Left hindlimb (tissue), 1 donor: Measurements from ENCODE around the gene APOBEC3H.

ENCODE experiments used
- DNase-seq: peaks from one replicate; pipeline ENCODE4 v3.0.0-alpha.2; 2018

The APOBEC3H gene

DNA sequence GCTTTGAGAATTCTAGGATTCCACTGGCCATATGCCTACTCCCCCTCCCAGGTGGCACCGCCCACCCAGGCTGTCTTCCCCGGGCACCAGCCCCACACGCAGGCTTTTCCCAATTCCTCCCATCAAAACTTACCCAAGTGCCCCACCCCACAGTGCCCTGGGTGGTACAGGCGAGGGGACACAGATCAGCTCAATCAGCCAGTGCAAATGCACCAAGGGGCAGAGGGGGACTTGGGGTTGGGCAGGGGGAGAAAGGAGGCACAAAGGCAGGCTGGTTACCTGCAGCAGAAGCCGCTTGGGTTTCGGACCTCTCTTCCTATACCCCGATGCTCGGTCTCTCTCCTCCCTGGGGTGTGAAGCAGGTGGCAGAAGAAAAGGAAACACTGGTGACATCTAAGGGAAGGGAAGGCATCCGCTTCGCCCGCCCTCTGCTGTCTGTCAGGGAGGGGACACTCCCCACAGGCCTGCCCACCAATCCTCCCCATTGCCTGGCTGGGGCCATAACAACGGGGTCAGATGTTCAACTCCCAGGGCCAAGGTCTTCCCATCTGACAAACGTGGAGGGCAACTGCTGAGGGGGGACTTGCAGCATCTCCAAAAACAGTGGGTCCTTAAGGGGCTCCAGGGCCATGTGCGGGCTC lies 41.4 kb downstream of the APOBEC3H start:
- DNase-seq, result no peak

DNA sequence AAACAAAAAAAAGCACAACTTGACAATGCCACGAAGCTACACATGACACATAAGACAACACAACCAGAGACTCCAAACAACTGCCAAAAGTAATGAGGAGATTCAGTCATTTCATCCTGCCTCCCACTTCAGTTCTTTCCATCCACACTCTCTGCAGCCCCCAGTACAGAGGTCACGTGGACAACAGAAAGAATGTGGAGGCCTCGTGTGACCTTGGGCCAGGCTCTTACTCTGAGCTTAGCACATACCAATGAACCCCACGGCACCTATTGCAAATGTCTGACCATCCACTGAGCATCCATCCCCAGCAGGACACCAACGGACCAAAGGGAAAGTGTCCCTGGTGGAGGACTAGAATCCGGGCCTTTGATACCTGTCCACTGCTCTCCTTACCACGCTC lies 42.9 kb downstream of the APOBEC3H start:
- DNase-seq, result no peak

DNA sequence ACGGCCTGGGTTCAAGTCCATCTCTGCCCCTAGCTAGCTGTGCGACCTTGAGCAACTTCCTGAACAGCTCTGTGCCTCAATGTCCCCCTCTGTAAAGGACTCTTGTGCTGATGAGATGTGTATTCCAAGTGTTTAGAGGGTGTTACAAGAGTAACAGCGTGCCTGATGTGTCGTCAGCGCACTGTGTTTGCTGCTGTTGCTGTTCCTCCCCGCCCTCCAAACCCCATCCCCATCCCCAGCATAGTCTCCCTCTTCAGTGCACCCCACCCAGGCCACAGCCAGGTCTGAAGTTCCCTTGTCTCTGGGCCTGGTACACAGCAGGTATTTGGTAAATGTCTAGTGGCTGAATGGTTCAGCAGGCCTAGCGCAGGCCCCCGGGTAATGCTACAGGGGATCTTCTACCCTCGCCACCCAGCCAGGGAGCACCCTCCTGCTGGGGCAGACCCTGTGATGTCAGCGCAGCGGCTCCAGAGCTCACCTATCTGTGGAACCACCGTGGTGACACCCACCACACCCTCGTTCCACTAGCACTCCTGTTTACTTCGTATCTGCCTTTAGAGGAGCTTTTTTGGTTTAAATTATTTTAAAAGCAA lies 45.1 kb downstream of the APOBEC3H start:
- no peak for DNase-seq

DNA sequence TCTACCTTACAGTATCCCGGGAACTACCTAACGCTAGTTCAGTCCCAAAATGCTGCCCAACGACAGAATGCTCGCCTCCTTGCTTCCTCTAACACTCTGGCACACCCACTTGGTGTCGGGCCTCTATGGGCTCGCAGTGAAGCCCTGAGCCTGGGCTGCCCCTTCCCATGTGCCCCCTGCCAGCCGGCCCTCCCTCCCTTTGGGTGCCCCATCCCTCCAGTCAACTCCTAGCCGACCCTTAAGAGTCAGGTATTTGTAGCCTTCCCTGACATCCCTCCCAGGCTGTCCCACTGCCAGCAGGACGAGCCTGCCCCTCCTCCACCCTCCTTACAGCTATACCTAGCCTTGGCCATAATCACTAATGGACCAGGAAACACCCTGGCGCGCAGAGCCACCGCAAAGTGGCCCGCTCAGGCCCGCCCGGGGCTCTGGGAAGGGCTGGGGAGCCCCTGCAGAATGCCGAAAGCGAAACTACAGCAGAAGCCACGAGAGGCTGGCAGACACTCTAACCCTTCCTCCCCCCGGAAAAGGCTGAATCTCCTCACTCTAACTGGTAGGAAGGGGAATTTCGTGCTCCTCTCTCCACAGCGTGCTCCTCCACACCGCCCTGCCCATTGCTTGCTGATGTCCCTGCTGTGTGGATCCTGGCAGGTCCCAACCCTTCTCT lies 47.2 kb downstream of the APOBEC3H start:
- DNase-seq, result no peak

DNA sequence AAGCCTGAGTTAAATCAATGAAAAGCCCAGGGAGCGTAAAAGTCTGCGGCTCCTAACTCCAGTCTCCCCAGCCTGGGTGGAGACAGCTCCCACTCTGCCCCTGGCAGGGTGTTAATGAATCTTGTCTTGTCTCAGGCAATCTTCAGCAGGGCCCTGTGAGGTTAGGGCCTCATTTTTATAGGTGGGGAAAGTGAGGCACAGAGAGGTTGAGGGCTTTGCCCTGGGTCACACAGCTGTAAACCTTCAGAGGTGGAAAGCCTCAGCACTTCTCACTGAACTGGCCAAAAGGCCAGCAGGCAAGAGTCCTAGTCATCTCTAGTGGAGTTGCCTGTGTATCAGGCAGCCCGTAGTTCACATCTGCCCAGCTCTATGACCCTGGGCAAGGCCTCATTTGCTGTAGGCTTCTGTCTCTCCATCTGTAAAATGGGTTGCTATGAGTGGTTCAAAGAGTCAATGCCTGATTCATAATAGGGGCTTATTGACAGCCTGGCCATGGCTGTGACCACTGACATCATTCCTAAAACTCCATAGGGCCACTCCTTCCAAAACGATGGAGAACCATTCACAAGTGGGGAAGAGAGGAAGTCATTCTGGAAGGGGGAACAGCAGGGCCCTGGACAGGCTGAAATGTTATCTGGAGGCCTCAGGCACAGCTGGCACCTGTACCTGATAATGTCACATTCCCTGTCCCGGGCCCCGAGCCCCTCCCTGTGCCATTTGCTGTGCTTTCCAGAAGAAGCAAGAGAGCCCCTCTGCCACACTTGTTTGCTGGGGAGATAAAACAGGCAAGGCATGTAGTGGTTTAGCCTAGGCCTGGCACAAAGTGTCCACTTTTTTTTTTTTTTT lies 49.4 kb downstream of the APOBEC3H start:
- no peak for DNase-seq

DNA sequence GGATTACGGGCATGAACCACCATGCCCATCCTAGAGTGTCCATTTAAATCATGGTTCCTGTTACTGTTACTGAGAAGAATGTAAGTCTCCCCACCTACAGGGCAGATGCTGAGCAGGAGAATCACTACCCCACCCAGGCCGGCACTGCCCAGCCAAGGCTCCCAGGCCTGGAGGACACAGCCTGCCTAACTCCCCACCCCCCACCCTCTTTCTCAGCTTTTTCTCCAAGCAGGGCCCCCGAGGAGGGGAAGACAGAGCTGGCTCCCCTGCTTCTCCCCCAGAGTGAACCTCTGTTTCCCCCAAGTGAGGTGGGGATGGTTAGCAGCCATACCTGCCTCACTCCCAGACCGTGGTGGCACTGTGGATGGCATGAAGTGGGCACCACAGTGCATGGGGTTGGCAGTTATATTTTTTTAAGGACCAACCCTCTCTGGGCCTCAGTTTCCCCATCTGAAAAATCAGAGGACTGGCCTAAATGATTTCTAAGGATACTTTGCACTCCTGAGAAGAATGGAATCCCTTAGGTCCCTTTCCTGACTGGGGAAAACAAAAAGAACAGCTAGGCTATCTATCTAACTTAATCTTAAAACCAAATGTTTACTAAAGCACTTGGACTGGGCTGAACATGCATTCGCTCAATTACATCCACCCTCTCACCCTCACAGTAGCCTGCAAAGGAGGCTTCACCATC lies 50.4 kb downstream of the APOBEC3H start:
- DNase-seq, result no peak

DNA sequence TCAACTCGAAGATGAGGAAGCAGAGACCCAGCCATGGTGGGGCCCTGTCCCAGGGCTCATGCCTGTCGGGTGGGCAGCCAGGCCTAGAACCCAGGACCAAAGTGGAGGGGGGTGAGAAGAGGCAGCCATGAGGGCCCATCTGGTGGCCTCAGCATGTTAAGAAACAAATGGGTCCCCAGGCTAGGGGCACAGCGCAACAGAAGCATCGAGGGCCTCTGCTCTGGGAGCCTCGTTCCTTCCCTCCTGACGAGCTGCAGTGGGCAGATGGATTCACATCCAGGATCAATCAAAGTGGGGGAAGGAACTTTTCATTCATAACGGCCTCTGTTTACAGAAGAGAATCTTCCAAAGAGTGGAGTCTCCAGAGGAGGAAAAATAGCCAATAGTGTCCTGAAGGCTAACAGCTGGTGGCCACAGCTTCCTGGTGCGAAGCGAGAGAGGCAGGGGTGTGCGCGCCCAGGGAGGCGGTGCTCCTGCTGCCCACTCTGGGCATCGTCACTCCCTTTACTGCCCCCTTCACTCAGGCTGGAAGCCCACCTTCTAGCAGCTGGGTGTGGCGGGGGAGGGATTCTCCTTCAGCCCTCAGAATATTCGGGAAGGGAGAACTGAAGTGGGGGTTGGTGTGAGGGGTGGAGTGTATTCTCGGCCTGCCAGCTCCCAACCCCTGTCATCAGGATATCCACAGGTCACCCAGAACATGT lies 51.1 kb downstream of the APOBEC3H start:
- no peak for DNase-seq

DNA sequence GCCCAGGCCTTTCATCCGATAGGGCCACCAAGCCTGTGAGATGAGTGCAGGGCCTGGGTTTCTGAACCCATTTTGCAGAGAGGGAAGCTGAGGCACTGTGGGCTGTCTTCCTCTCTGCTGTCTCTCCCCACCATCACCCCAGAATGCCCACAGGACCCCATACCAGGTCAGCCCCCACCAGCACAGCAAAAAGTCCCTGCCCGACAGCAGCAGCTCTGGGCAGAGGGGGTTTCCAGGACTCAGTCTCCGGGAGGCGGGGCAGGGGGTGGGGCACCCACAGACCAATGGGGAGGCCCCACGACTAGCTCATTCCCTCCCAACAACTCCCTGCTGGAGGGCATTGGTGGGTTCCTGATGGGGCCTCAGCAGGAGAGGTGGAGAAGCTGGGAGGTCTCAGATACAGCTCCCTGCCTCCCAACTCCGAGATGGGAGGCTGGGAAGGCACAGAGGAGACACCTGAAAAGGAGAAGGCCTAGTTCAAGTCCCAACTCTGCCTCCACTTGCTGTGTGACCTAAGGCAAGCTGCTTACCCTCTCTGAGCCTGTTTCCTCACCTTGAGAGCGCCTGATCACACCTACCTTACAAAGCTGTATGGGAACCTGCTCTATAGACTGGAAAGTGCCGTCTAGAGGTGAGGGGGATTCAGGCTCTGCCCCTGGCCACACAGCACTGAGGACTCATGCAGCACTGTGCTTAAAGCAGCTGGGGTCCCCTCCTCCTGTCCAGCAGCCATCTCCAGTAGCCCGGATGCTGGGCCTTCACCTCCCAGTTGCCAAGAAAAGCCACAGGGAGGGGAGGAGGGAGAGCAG lies 51.9 kb downstream of the APOBEC3H start:
- no peak for DNase-seq

DNA sequence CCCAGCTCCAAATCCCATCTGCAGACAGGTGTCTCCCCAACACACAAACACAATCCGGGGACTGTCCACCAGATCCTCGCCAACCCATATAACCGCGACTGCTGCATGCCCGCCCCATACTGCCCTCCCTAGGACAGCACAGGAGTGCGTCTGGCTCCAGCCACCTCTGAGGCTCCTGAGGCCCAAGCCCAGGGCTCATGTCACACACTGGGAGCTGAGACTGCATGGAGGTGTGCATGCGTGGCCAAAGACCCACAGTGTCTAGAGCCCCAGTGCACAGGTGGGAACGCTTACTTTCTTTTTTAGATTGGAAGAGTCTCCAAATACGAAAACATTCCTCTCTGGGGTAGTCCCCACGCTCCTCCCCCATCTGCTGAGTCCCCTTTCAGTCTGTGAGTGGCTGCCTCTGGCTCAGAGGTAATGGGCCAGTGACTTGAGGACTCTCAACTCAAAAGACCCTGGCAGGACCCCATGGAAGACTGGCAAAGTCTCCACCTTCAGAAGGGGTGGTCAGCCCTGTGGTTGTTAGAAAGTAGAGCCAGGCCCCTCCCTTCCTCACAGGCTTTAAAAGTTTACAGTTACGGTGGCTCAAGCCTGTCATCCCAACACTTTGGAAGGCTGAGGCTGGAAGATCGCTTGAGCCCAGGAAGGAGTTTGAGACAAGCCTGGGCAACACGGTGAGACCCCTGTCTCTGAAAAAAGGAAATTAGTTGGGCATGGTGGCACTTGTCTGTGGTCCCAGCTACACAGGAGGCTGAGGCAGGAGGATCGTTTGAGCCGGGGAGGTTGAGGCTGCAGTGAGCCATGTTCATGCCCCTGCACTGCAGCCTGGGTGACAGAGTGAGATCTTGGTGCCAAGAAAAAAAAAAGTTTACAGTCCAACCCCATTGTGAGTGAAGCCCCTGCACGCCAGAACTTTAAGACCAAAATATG lies 53.1 kb downstream of the APOBEC3H start:
- no peak for DNase-seq

DNA sequence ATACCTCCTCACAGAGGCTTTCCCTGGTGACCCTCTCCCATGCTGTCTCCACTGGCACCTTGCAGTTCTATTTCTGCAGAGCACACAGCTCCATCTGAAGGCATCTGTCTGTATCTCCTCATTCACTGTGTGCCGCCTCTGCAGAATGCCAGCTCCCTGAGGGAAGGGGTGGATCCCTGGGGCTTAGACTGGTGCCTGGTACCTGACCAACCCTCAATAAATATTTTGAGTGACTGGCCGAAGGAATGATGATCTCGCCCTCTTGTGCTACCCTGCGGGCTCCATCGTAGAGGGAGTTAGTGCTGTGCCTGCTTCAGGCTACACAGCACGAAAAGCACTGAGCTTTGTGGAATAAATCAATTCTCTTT lies 53.8 kb downstream of the APOBEC3H start:
- DNase-seq, result no peak

DNA sequence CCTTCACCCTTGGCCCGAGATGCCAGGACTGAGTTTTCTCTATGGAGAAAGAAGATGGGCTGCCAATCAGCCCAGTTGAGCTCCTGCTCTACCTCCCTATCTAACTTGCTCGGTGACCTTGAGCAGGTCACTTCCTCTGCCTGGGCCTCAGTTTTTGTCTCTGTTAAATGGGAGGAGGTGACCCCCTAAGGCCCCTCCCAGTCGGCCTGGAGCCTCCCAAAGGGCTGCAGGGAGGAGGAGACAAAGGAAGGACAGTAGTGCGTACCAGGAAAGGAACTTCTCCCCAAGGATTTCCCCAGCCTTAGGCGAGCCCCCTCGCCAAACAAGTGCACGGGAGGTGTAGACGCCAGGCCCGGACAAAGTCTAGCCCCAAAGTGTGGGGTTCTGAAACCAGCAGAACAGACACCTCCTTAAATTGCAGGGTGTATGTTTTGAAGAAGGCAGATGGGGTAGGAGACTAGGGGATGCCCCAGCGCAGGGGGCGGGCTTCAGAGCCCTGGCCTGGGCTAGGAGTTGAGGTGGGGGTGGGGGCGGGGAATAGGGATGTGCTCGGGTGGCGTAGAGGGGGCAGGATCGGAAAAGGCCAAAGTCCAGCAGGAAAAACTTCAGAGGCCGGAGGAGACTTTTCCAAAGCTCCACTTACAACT lies 54.4 kb downstream of the APOBEC3H start:
- DNase-seq, result no peak

DNA sequence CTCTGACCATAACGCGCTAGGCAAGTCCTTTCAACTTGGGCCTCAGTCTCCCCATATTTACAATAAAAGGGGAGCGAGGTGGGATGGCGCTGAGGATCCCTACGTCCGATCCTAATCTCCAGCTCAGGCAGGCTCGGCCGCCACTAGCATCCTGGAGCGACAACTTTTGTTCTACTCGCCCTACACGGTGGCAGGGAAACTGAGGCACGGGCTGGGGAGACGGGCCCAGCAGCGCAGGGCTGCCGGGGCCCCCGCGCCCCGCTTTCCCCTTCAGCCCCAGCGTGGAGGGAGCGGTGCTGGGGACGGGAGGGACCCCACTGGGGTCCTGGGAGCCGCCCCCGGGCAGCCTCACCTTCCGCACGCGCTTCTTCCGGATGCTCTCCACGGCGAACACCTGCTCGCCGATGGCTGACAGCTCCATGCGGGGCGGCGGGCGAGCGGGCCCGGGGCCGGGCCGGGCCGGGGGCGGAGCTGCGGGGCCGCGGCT lies 55.0 kb downstream of the APOBEC3H start:
- no peak for DNase-seq

DNA sequence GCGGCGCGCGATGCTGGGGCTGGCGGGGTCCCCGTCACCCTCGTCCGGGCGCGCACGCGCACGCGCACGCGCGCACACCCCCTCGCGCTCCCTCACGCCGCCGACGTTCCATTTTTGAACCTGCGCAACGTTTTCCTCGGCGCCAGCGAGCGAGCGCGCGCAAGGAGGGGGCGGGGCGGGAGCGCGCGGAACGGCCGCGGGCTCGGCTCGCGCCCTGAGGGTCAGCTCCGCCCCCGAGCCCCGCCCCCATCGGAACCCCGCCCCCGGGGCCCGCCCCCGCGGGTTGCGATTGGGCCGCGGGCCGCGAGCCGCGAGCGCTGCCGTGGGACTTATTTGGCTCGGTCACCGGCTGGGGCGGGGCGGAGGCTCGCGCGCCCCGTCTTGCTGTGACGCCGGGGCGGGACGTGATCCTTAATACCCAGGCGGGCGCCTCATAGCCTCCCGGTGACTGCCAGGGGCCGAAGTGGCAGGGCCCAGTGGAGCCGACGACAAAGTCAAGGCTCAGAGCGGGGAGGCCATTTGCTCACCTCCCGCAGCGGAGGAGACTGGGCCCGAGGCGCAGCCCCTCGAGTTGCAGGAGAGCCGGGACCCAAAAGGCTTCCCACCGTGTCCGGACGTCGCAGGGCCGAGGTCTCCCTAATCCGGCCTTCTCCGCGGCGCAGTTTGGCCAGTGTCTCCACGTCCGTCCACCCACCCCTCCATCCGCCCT lies 55.6 kb downstream of the APOBEC3H start, which contains the start of gene CBX7:
Gene CBX7 (minus strand): TSS at position 170 of the 709 bp plus-strand sequence. CDS start 236 bp downstream, outside the sequence.
- DNase-seq, result peak; percentile 92

DNA sequence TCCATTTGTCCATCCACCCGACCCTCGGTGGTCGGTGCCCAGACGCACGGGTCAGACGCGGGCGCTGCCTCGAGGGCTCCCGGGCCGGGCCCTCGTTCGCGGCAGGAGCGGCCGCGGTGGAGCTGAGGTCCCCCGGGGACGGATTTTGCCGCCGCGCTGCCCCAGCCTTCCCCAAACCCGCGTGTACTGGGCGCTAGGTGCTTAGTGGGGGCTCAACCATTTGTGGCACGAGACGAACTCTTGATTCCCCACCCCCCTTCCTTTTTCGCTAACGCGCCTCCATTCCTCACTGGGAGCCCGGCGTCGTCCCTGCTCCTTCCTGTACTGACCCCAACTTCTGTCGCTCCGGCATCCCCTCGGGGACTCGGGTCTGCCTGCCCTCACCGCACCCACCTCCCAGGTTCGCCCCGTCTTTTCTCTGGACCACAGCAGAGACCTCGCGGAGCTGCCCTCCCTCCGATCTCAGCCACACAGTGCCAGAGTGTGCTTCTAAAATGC lies 56.2 kb downstream of the APOBEC3H start:
- no peak for DNase-seq
